Heart left ventricle (tissue), 16 donors: ENCODE data around the gene GPR84. TPM values are rescaled to one million over a fixed set of nuclear protein-coding genes. Genes with fewer than 3 reads are reported as not detected.

Source experiments
- ATAC-seq, 4 donors: fragments of 200-7000 bp; cut with Tn5 transposase; one replicate each; pipeline ENCODE4 v1.9.1; 2020 to 2022; ENCODE audit warnings: moderate library complexity in 4 of 4, mild to moderate bottlenecking in 3 of 4, moderate number of reproducible peaks in 1 of 4
- DNase-seq, 5 donors: peaks; one replicate each; pipeline ENCODE4 v3.0.0-alpha.2; 2020
- H3K27ac ChIP-seq, 12 donors: fragments of 200-600 bp; sonication (generic) in 4 of 12; one replicate each; pipeline versions ENCODE4 v1.5.0 to v1.8.0; 2016 to 2022; ENCODE audit warnings: mild to moderate bottlenecking in 2 of 12
- H3K27me3 ChIP-seq, 9 donors: fragments of 200-600 bp; sonication (generic) in 2 of 9; one replicate each; pipeline versions ENCODE4 v1.5.1 to v1.8.0; 2016 to 2022; ENCODE audit warnings: mild to moderate bottlenecking in 3 of 9
- H3K36me3 ChIP-seq, 9 donors: fragments of 200-600 bp; sonication (generic) in 2 of 9; one replicate each; pipeline versions ENCODE4 v1.5.0 to v1.8.0; 2018 to 2022; ENCODE audit warnings: mild to moderate bottlenecking in 2 of 9
- H3K4me1 ChIP-seq, 12 donors: fragments of 200-600 bp; sonication (generic) in 4 of 12; one replicate each; pipeline versions ENCODE4 v1.5.0 to v1.8.0; 2016 to 2022; ENCODE audit warnings: mild to moderate bottlenecking in 3 of 12
- H3K4me3 ChIP-seq, 12 donors: fragments of 200-600 bp; sonication (generic) in 4 of 12; one replicate each; pipeline versions ENCODE4 v1.5.0 to v1.8.0; 2017 to 2022; ENCODE audit warnings: mild to moderate bottlenecking in 9 of 12, moderate library complexity in 4 of 12
- H3K9me3 ChIP-seq, 12 donors: fragments of 200-600 bp; sonication (generic) in 4 of 12; one replicate each; pipeline versions ENCODE4 v1.5.0 to v1.8.0; 2016 to 2022; ENCODE audit warnings: mild to moderate bottlenecking in 1 of 12
- CTCF ChIP-seq, 12 donors: fragments of 200-600 bp; sonication (generic) in 4 of 12; IDR thresholded peaks; one replicate each; pipeline versions ENCODE4 v1.5.0 to v1.8.0; 2018 to 2022; ENCODE audit warnings: antibody characterized with exemption in 12 of 12, mild to moderate bottlenecking in 5 of 12
- POLR2A ChIP-seq, 2 donors: fragments of 450-650 bp; IDR thresholded peaks; one replicate each; pipeline ENCODE4 v1.6.1; 2017; ENCODE audit warnings: antibody characterized with exemption in 2 of 2, mild to moderate bottlenecking in 2 of 2, moderate library complexity in 2 of 2
- WGBS, 4 donors: extraction: QIAGEN DNeasy Blood & Tissue Kit in 2 of 4; methylation state at CpG; one replicate each; pipeline versions ENCODE4 v1.1.5 to v1.1.7; 2013 to 2018; 5-methylcytosine and 5-hydroxymethylcytosine counted together
- intact Hi-C, 10 donors: fragments of 100-400 bp; cut with DNase I; formaldehyde crosslinking; loops; one replicate each; pipeline versions ENCODE4 v1.11.1 to v1.14.2; 2022
- polyA plus RNA-seq, 2 donors: library from polyadenylated mRNA; stranded (reverse); fragments of 200-250 nt; gene quantifications; one replicate each; pipeline ENCODE4 v1.2.3, GENCODE V29; 2013
- total RNA-seq, 9 donors: library from RNA; depleted of rRNA in 2 of 9; stranded (reverse); fragments of >200 nt in 2 of 9; fragmentation: NEBNext Ultra II Directional in 3 of 9; extraction: Animal tissue kit (Norgen Biotek cat#: 25700) in 3 of 9; gene quantifications; one replicate each; pipeline versions ENCODE4 v1.1.0 to v1.2.4, GENCODE V29; 2016 to 2023
- donor health status: ischemic (EF 13 %, LVEDD 7.1; RV severe dilation, severe dysfunction).
- donor health status: healthy with polysubstance abuse.
- donor health status: DM: no; HTN: yes; CAD: no.
- donor health status: DM: no; HTN: no; CAD: no.
- donor health status: ischemic (EF 25% LVEDD 6.9; RV normal size, moderate dysfunction).
- donor health status: ischemic (EF 25% LVEDD 5.7; RV mildly dilated, moderate dysfunction).
- donor health status: healthy.
- donor health status: DM: yes; HTN: yes; CAD: no.
- donor health status: ischemic (EF 35%, LVEDD 5.7; RV mildly dilated, moderate dysfunction).
- donor health status: nonischemic (EF 11% LVEDD 7.7; RV severe dilation, severe dysfunction).
- donor health status: DM: yes; HTN: yes; CAD: no.
- donor health status: PGD.
- donor health status: ischemic (EF 29% LVEDD 5.4; RV normal size, mild dysfunction).
- donor health status: nonischemic (EF 23%, LVEDD 6.1; RV moderate dilation, normal function).

GPR84 gene
- total and polyA plus RNA-seq, 11 donors: 0.21 to 4.4 (median 0.37) TPM; not detected in 6

- ATAC-seq (peak in 1 of 4 donors; percentile 7), DNase-seq (peak in 3 of 5 donors; percentile 49 to 61 (median 60))
- no peak for TF ChIP-seq POLR2A (IDR thresholded peaks at IDR 0.05)
- no peak for TF ChIP-seq CTCF (IDR thresholded peaks at IDR 0.05)
- WGBS, 4 donors: 56 to 78% (median 65%) methylated on average over 4 of the region's 4 CpGs
- Histone ChIP-seq H3K27me3 (no peaks in the 10 kb centered on the region), H3K27ac (peak overlapping the region; percentile 23 to 69 (median 61)), H3K4me3 (no peak overlapping the region), H3K4me1 (peaks cover 0 to 68% (median 33%) of the 10 kb centered on the region in 12 donors), H3K9me3 (no peaks in the 10 kb centered on the region), H3K36me3 (peaks cover 0 to 4% (median 0%) of the 10 kb centered on the region in 9 donors)
- intact Hi-C loops: loop anchor here in 1 of 10 donors (10.0 kb wide), 1 partner anchor 372 kb away; the partner anchor contains the start of genes HOXC8 and HOXC9
Measured at GRCh38 chr12:54376596-54376995, 12.3 kb upstream of the GPR84 start.

- Histone ChIP-seq H3K9me3 (no peaks in the 10 kb centered on the region), H3K4me3 (no peak overlapping the region), H3K27me3 (no peaks in the 10 kb centered on the region), H3K4me1 (peaks cover 0 to 82% (median 44%) of the 10 kb centered on the region in 12 donors), H3K36me3 (peaks cover 0 to 4% (median 0%) of the 10 kb centered on the region in 9 donors), H3K27ac (peak overlapping the region in 11 of 12 donors; percentile 3 to 69 (median 63))
- no peak for TF ChIP-seq POLR2A (IDR thresholded peaks at IDR 0.05)
- no peak for TF ChIP-seq CTCF (IDR thresholded peaks at IDR 0.05)
- DNase-seq: peak in 2 of 5 donors; percentile 35 to 58
- 61 to 82% (median 63%) methylated on average over 2 of the region's 2 CpGs for WGBS, 4 donors
- no peak for ATAC-seq
- intact Hi-C loops: loop anchor here in 1 of 10 donors (10.0 kb wide), 1 partner anchor 370 kb away; the partner anchor contains the start of genes HOXC8 and HOXC9
Measured at GRCh38 chr12:54375259-54375579, 10.9 kb upstream of the GPR84 start.

GRCh38 chr12:54374562-54375258 is 10.4 kb upstream of the GPR84 start:
- WGBS, 4 donors: 41 to 55% (median 44%) methylated on average over 2 of the region's 2 CpGs
- DNase-seq: peak; percentile 57 to 82 (median 72)
- ATAC-seq: no peak

More at GRCh38 chr12:54374562-54375258, 10.4 kb upstream of the GPR84 start:
- peaks cover 0 to 87% (median 48%) of the 10 kb centered on the region in 12 donors for H3K4me1 ChIP-seq
- H3K4me3 ChIP-seq: no peak overlapping the region
- TF ChIP-seq CTCF (IDR thresholded peaks at IDR 0.05): no peak
- no peak for TF ChIP-seq POLR2A (IDR thresholded peaks at IDR 0.05)
- no peaks in the 10 kb centered on the region for H3K27me3 ChIP-seq
- no peaks in the 10 kb centered on the region for H3K9me3 ChIP-seq
- H3K36me3 ChIP-seq: peaks cover 0 to 4% (median 0%) of the 10 kb centered on the region in 9 donors
- intact Hi-C loops: loop anchor here in 1 of 10 donors (10.0 kb wide), 1 partner anchor 370 kb away; the partner anchor contains the start of genes HOXC8 and HOXC9
- H3K27ac ChIP-seq: peak overlapping the region; percentile 21 to 69 (median 62)
